HepG2 (cell line): ENCODE measurements around the gene ORC1. TPM values are rescaled to one million over a fixed set of nuclear protein-coding genes. Genes with fewer than 3 reads are reported as not detected.
A peak's percentile ranks its signal among the peaks of the same experiment; 100 is the strongest.

Experiments
- AKAP8 ChIP-seq: sonication (generic); formaldehyde crosslinking; IDR thresholded peaks from 2 replicates; pipeline ENCODE4 v1.5.1; 2020; ENCODE audit warnings: mild to moderate bottlenecking, missing genetic modification reagents
- CREM ChIP-seq, 2 experiments: sonication (generic) in 1 of 2; formaldehyde crosslinking in 1 of 2; IDR thresholded peaks; 2 replicates each; pipeline versions ENCODE4 v1.4.0 to v1.6.1; 2016 to 2020; ENCODE audit warnings: antibody characterized with exemption in 1 of 2, mild to moderate bottlenecking in 1 of 2, missing genetic modification reagents in 1 of 2
- DDIT3 ChIP-seq: sonication (generic); formaldehyde crosslinking; IDR thresholded peaks from 2 replicates; pipeline ENCODE4 v1.4.0; 2020; ENCODE audit warnings: mild to moderate bottlenecking, missing genetic modification reagents
- DZIP1 ChIP-seq: sonication (generic); formaldehyde crosslinking; IDR thresholded peaks from 2 replicates; pipeline ENCODE4 v1.5.0; 2020; ENCODE audit warnings: mild to moderate bottlenecking, missing genetic modification reagents
- IKZF5 ChIP-seq: IDR thresholded peaks from 2 replicates; pipeline ENCODE4 v1.6.1; 2018; ENCODE audit warnings: missing genetic modification reagents, mild to moderate bottlenecking, missing compliant biosample characterization
- IRF2 ChIP-seq: IDR thresholded peaks from 2 replicates; pipeline ENCODE4 v1.6.1; 2018; ENCODE audit warnings: missing genetic modification reagents, missing compliant biosample characterization
- KAT8 ChIP-seq: IDR thresholded peaks from 2 replicates; pipeline ENCODE4 v1.6.1; 2016; ENCODE audit warnings: missing genetic modification reagents, missing compliant biosample characterization
- MED8 ChIP-seq: sonication (generic); formaldehyde crosslinking; IDR thresholded peaks from 2 replicates; pipeline ENCODE4 v1.8.1; 2023; ENCODE audit warnings: mild to moderate bottlenecking, missing genetic modification reagents; ENCODE audit not compliant: insufficient replicate concordance
- NR0B2 ChIP-seq: sonication (generic); formaldehyde crosslinking; IDR thresholded peaks from 2 replicates; pipeline ENCODE4 v1.4.0; 2020; ENCODE audit warnings: mild to moderate bottlenecking, missing genetic modification reagents
- NR3C1 ChIP-seq: sonication (generic); formaldehyde crosslinking; IDR thresholded peaks from 2 replicates; pipeline ENCODE4 v1.4.0; 2020; ENCODE audit warnings: missing genetic modification reagents
- PCBP2 ChIP-seq: fragments of 200-400 bp; formaldehyde crosslinking; optimal IDR thresholded peaks from 2 replicates; pipeline ENCODE3; 2018; ENCODE audit warnings: low read length, low read depth; ENCODE audit not compliant: poor library complexity, severe bottlenecking
- POLR2AphosphoS5 ChIP-seq: IDR thresholded peaks from 2 replicates; pipeline ENCODE4 v1.6.1; 2012; ENCODE audit warnings: low read depth, low read length
- SALL2 ChIP-seq: sonication (generic); formaldehyde crosslinking; IDR thresholded peaks from 2 replicates; pipeline ENCODE4 v1.8.1; 2023; ENCODE audit warnings: mild to moderate bottlenecking, missing genetic modification reagents, inconsistent platforms
- SIN3A ChIP-seq: IDR thresholded peaks from 2 replicates; pipeline ENCODE4 v1.6.1; 2011; ENCODE audit warnings: low read depth, mild to moderate bottlenecking, control low read depth, low read length, borderline replicate concordance
- SSRP1 ChIP-seq: IDR thresholded peaks from 2 replicates; pipeline ENCODE4 v1.6.1; 2016; ENCODE audit warnings: control low read depth
- THAP11 ChIP-seq: IDR thresholded peaks from 2 replicates; pipeline ENCODE4 v1.6.1; 2016; ENCODE audit warnings: missing biosample characterization, missing genetic modification reagents
- TSC22D2 ChIP-seq: sonication (generic); formaldehyde crosslinking; IDR thresholded peaks from 2 replicates; pipeline ENCODE4 v1.5.1; 2020; ENCODE audit warnings: missing genetic modification reagents, mild to moderate bottlenecking, borderline replicate concordance
- ZBTB43 ChIP-seq: sonication (generic); formaldehyde crosslinking; conservative IDR thresholded peaks from 2 replicates; pipeline ENCODE4 v1.4.0; 2020; ENCODE audit warnings: missing genetic modification reagents
- ZNF460 ChIP-seq: sonication (generic); formaldehyde crosslinking; IDR thresholded peaks from 2 replicates; pipeline ENCODE4 v1.5.1; 2020; ENCODE audit warnings: missing genetic modification reagents, mild to moderate bottlenecking, borderline replicate concordance
- ZNF557 ChIP-seq: sonication (generic); formaldehyde crosslinking; IDR thresholded peaks from 2 replicates; pipeline ENCODE4 v1.4.0; 2020; ENCODE audit warnings: missing genetic modification reagents
- ZNF652 ChIP-seq: IDR thresholded peaks from 2 replicates; pipeline ENCODE4 v1.6.1; 2016; ENCODE audit warnings: low read depth, borderline replicate concordance
- ZNF710 ChIP-seq: sonication (generic); formaldehyde crosslinking; IDR thresholded peaks from 2 replicates; pipeline ENCODE4 v1.5.0; 2020; ENCODE audit warnings: mild to moderate bottlenecking, missing genetic modification reagents, borderline replicate concordance
- polyA plus RNA-seq, 8 experiments: library from polyadenylated mRNA; depleted of rRNA in 3 of 8; stranded (reverse) in 7 of 8; unstranded in 1 of 8; fragments of >200 nt; fragmentation: Illumina TruSeq in 4 of 8; extraction: Trizol in 4 of 8; gene quantifications; 2 replicates each; pipeline versions ENCODE4 v1.2.1 to v1.2.3, GENCODE V29; 2011 to 2016; ENCODE audit warnings: low read depth in 4 of 8, missing spikeins in 1 of 8, mixed read lengths in 1 of 8; ENCODE audit not compliant: insufficient read depth in 1 of 8
- total RNA-seq, 5 experiments: library from RNA; depleted of rRNA; stranded (reverse); fragments of >200 nt; fragmentation: Illumina TruSeq; extraction: Trizol; gene quantifications; 2 replicates each; pipeline ENCODE4 v1.2.3, GENCODE V29; 2016; ENCODE audit warnings: low read depth in 1 of 5

The ORC1 gene
- total and polyA plus RNA-seq, 2 of the 13 experiments (the other 11 are each of a cell fraction or from before 2014, with no cell fraction given) = 7.0 to 23.5 TPM

GRCh38 chr1:52365746-52366516 is 38.3 kb downstream of the ORC1 start, which contains the start of gene CC2D1B (continued):
- TF ChIP-seq POLR2AphosphoS5 (peak; percentile 75), SSRP1 (CRISPR knock-in tag) (no peak), KAT8 (CRISPR knock-in tag) (peak; percentile 78), DZIP1 (CRISPR knock-in tag) (no peak), NR0B2 (no peak), IKZF5 (CRISPR knock-in tag) (peak; percentile 87), CREM (IDR thresholded peaks at IDR 0.05) (no peak), CREM (CRISPR knock-in tag; IDR thresholded peaks at IDR 0.05) (no peak), SIN3A (peak; percentile 77; the same call in 1 of the 2 replicates), DDIT3 (CRISPR knock-in tag) (no peak), NR3C1 (CRISPR knock-in tag) (no peak), ZBTB43 (CRISPR knock-in tag) (peak; percentile 84), ZNF557 (CRISPR knock-in tag) (peak; percentile 88; the same call in 1 of the 2 replicates), ZNF710 (CRISPR knock-in tag) (no peak), AKAP8 (no peak; the same call in 1 of the 2 replicates), MED8 (CRISPR knock-in tag) (no peak), SALL2 (CRISPR knock-in tag) (peak; percentile 92), ZNF652 (CRISPR knock-in tag) (no peak), TSC22D2 (CRISPR knock-in tag) (no peak), PCBP2 (no peak), ZNF460 (CRISPR knock-in tag) (no peak), THAP11 (peak; percentile 83), IRF2 (CRISPR knock-in tag) (0 out of 2 replicates have a peak, but pooled peaks have one; percentile 44)
